Inflammatory macrophage treated with lipopolysaccharide for 4 hours (primary cell): ENCODE measurements around the gene HOXA10.

Experiments used
- DNase-seq: peaks from one replicate; pipeline ENCODE4 v3.0.0-alpha.2; 2020

The HOXA10 gene

GRCh38 chr7:27165089-27165995, 8.8 kb downstream of the HOXA10 start, which contains the start of gene HOXA9:
Gene HOXA9 (minus strand): TSS chr7:27165537. CDS start chr7:27165457, 80 bp downstream.
- DNase-seq: peak; percentile 85

- DNase-seq: no peak
These were observed 9.6 kb downstream of the HOXA10 start for GRCh38 chr7:27164367-27165088.

- DNase-seq: no peak
These were observed 10.1 kb downstream of the HOXA10 start for GRCh38 chr7:27164045-27164366.

GRCh38 chr7:27163288-27164044, 10.7 kb downstream of the HOXA10 start:
- DNase-seq: no peak

- no peak for DNase-seq
These were observed 11.4 kb downstream of the HOXA10 start for GRCh38 chr7:27162561-27163287.

GRCh38 chr7:27161721-27162560, 12.2 kb downstream of the HOXA10 start:
- no peak for DNase-seq

- DNase-seq: peak; percentile 61
These were observed 12.9 kb downstream of the HOXA10 start for GRCh38 chr7:27161214-27161720.

GRCh38 chr7:27160546-27161213, 13.4 kb downstream of the HOXA10 start:
- DNase-seq: peak; percentile 72

GRCh38 chr7:27160145-27160545, 14.0 kb downstream of the HOXA10 start:
- DNase-seq: no peak

GRCh38 chr7:27159266-27160144, 14.6 kb downstream of the HOXA10 start:
- DNase-seq: no peak

GRCh38 chr7:27158436-27159265, 15.5 kb downstream of the HOXA10 start:
- no peak for DNase-seq

- DNase-seq: no peak
These were observed 16.3 kb downstream of the HOXA10 start for GRCh38 chr7:27157702-27158431.

- no peak for DNase-seq
These were observed 17.0 kb downstream of the HOXA10 start for GRCh38 chr7:27156916-27157701.

- no peak for DNase-seq
These were observed 17.6 kb downstream of the HOXA10 start, which contains the start of gene HOXA7 for GRCh38 chr7:27156508-27156898. Gene HOXA7 (minus strand): TSS chr7:27156675. CDS start chr7:27156545, 130 bp downstream.

- DNase-seq: no peak
These were observed 18.2 kb downstream of the HOXA10 start for GRCh38 chr7:27155816-27156507.
